Epithelial cell of prostate (primary cell): ENCODE results near the gene GRK2.
A peak's percentile ranks its signal among the peaks of the same experiment; 100 is the strongest.
"Not testable (repeated sequence)": the region's sequence is repeated elsewhere in the genome, so short reads cannot be mapped to it uniquely, and the experiment has no call there.

Source experiments
- DNase-seq: peaks from one replicate; pipeline ENCODE4 v3.0.0-alpha.2; 2011; ENCODE audit warnings: low read depth, low spot score
- H3K27ac ChIP-seq: fragments of 450-650 bp; 2 replicates; pipeline ENCODE4 v1.5.1; 2017; ENCODE audit warnings: mild to moderate bottlenecking

GRK2 gene

DNA sequence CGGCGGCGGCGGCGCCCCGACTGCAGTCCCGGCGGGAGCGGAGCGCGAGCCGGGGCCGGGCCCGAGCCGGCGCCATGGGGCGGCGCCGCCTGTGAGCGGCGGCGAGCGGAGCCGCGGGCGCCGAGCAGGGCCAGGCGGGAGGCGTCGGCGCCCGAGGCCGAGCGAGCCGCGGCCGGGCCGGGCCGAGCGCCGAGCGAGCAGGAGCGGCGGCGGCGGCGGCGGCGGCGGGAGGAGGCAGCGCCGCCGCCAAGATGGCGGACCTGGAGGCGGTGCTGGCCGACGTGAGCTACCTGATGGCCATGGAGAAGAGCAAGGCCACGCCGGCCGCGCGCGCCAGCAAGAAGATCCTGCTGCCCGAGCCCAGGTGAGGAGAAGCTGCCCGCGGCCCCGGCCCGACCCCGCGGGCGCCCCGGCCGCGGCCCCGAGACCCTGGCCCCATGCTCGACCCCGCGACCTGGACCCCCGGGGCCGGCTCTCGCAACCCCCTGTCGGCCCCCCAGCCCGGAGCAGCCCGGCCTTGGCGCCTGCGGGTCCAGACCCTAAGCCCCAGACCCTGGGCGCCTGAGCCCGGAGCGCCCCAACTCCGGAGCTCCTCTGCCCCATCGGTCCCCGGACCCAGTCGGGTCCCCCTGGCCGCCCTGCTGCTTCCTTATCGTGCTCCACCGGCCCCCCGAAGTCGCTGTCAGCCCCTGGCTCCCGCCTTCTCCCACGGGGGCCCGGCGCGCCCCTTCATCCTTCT, at the start of gene GRK2:
Gene GRK2, plus strand, starts transcription at position 25 of the 739 bp plus-strand sequence. Its CDS starts 227 bp downstream, at position 252.
- no peak for DNase-seq

DNA sequence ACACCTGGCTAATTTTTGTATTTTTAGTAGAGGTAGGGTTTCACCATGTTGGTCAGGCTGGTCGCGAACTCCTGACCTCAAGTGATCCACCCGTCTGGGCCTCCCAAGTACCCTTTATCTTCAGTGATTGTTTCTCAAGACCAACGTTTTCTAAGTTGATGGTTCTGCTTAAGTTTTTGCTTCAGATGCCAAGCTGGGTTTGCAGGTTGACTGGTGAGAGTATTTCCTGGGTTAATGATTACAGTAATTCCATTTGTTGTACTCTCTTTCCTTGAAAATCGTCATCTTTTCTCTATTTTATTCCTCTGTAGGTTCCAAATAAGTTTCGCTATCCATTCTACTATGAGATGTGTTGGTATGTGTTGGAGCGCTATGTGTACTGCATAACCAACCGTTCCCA, 38.5 kb upstream of the GRK2 start:
- no peak overlapping the region for H3K27ac ChIP-seq
- no peak for DNase-seq

More for the DNA sequence above, at the start of gene GRK2:
- H3K27ac ChIP-seq: peak within 1 kb of the TSS; percentile 66

GRCh38 chr11:67230406-67230805, 35.9 kb upstream of the GRK2 start:
- DNase-seq: no peak
- peak overlapping the region; percentile 21 for H3K27ac ChIP-seq

DNA sequence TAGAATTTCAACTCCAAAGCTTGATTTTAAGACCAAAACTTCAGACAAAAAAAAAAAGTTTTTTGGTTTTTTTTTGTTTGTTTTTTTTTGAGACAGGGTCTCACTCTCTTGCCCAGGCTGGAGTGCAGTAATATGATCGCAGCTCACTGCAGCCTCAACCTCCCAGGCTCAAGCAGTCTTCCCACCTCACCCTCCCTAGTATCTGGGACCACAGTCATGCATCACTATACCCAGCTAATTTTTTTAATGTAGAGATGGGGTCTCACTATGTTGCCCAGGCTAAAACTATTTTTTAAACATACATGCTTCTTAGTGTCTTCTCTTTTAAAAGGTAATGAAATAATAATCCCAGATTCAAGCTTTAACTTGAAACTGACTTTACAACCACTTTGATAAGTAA, 35.4 kb upstream of the GRK2 start:
- no peak for DNase-seq
- peak overlapping the region; percentile 21 for H3K27ac ChIP-seq

GRCh38 chr11:67233584-67234190, 32.6 kb upstream of the GRK2 start:
- H3K27ac ChIP-seq: no peak overlapping the region
- DNase-seq: no peak

DNA sequence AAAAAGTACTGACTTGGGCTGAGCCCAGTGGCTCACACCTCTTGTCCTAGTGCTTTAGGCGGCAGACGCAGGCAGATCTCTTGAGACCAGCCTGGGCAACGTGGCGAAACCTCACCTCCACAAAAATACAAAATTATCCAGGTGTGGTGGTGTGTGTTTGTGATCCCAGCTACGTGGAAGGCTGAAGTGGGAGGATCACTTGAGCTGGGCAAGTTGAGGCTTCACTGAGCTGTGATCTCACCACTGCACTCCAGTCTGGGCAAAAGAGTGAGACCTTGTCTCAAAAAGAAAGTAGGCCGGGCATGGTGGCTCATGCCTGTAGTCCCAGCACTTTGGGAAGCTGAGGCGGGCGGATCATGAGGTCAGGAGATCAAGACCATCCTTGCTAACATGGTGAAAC, 31.7 kb upstream of the GRK2 start:
- DNase-seq, H3K27ac ChIP-seq: not testable (repeated sequence)

- DNase-seq: no peak
- H3K27ac ChIP-seq: no peak overlapping the region
These were observed 28.7 kb upstream of the GRK2 start for GRCh38 chr11:67237574-67237973.

GRCh38 chr11:67238894-67239782, 27.1 kb upstream of the GRK2 start:
- no peak for DNase-seq
- H3K27ac ChIP-seq: peak overlapping the region; percentile 85

DNA sequence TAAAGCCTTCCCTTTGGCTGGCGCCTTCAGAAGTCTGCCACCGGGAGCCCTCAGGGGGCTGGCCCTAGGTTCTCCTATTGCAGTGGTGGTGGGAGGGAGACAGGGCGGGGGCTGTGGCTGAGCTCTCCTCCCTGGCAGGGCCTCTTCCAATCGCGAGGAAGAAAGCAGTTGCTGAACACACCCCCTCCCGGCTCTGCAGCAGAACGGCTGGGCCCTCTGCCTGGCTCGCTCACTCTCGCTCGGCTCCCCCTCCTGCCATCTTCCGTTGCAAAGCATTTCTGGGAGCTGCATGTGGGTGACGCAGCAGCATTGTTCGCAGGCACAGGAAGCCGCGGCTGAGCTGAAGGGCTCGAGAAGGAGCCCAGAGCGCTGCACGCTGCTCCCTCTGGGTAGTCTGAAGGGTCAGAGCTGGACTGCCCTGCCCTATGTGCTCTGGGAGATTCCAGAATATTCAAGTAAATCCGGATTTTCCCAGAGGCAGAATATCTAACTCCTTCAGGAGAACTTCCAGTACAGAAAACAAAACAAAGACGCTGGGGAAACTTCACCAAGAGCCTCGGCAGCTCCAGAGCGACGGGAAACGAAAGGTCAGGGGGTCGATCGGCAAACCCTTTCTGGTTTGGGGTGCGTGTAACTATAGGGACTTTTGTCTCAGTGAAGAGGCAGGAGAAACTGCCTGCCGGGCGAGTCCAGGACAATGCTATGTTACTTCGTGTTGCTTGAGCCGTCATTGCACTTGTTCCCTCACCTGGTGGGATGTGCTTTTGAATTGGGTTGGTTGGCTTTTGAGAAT, 26.3 kb upstream of the GRK2 start:
- peak; percentile 94 for DNase-seq
- H3K27ac ChIP-seq: peak overlapping the region; percentile 85

DNA sequence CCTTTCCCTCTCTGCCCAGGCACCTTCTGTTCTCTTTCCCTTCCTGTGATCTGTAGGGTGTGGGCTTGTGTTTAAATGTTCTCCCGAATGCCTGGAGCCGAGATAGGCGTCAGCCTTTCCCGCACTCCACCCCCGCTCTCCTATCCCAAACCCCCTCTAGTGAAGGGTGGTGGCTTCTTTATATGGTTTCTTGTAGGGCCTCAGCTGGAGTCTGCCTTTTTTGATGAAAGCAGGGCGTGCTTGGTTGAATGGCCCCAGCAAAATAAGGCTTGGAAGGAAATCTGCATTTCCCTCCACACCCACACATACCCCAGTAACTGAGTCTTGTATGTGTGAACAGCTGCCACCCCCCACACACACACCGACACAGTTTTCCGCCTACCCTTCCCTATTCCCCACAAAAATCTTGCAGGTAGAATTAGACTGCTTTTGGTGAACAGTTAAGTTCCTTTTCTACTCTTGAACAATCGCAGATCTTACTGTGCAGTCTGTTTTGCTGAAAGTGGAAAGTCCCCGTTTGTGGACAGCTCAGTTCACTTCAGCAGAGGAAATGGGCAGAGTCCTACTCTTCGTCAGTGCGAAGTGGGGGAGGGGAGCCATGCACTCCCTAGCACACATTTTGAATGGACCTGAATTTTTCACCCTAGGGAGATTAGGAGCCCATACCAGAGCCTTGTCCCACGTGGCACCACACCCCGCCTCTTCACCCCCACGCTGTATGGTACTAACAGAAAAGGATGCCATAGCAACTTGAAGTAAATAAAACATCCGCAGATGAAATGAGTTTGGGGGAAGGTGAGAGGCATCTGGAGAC, 25.5 kb upstream of the GRK2 start:
- H3K27ac ChIP-seq: peak overlapping the region; percentile 85
- no peak for DNase-seq

GRCh38 chr11:67242548-67242947, 23.7 kb upstream of the GRK2 start:
- H3K27ac ChIP-seq: no peak overlapping the region
- DNase-seq: no peak

- H3K27ac ChIP-seq: no peak overlapping the region
- DNase-seq: no peak
These were observed 23.2 kb upstream of the GRK2 start for GRCh38 chr11:67243051-67243450.

- DNase-seq: no peak
- H3K27ac ChIP-seq: peak overlapping the region; percentile 22
These were observed 21.2 kb upstream of the GRK2 start for GRCh38 chr11:67245046-67245445.

DNA sequence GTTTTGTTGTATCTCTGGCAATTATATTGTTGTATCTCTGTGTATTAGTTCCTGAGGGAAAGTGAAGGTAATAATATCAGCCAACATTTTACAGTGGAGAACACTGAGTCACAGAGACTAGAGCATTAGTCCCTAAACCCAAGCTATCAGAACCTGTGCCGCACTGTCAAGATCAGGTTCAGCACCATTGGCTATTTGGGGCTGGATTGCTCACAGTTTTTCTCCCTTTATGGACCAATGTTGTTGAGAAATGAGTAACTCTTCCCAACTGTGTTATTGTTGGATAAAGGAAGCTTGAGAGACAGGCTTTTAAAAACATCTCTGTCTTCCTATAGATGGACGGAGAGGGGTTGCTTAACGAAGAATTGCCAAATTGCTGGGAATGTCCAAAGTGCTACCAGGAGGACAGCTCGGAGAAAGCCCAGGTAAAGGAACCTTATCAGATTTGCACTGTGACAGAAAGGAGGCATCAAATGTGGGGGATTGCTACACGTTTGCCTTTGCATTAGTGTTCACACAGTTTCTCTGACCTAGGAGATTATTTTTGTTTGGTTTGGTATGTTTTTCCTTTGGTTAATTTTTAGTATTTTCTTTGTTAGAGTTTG, 18.2 kb upstream of the GRK2 start:
- no peak for DNase-seq
- peak overlapping the region; percentile 87 for H3K27ac ChIP-seq

DNA sequence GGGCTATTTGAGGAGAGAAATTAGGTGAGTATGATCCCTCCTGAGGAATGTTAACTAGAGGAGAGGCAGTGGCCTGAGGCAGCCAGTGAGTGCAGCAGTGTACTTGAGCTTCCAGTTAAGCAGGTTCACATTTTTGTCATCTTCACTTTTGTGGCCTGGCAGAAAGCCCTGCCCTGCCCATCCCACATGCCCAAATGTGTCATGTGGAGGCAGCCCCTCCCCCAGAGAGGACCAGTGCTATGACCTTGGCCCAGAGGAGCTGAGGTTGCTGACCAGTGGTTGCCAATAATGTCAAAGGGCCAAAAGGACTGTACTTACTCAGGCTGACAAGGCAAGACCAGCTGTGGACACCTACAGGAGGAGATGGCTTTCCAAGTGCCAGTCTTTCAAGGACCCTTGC, 17.6 kb upstream of the GRK2 start:
- DNase-seq: peak; percentile 79
- peak overlapping the region; percentile 87 for H3K27ac ChIP-seq

DNA sequence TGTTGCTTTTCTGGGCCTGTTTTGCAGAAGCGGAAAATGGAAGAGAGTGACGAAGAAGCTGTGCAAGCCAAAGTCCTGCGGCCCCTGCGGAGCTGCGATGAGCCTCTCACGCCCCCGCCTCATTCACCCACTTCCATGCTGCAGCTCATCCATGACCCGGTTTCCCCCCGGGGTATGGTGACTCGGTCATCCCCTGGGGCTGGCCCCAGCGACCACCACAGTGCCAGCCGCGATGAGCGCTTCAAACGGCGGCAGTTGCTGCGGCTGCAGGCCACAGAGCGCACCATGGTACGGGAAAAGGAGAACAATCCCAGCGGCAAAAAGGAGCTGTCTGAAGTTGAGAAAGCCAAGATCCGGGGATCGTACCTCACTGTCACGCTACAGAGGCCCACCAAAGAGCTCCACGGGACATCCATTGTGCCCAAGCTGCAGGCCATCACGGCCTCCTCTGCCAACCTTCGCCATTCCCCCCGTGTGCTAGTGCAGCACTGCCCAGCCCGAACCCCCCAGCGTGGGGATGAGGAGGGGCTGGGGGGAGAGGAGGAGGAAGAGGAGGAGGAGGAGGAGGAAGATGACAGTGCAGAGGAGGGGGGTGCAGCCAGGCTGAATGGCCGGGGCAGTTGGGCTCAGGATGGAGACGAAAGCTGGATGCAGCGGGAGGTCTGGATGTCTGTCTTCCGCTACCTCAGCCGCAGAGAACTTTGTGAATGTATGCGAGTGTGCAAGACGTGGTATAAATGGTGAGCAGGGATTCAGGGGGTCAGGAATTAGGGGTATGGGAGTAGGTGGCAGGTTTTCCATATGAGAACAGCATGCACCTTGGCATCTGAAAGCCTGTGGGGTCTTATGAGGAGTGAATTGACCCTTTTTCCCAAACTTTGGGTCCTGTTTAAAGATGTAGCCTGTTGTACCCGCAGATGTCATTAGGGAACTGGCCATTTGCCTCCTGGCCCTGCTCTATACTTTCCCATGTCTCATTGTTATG, 15.9 kb upstream of the GRK2 start:
- H3K27ac ChIP-seq: no peak overlapping the region

DNA sequence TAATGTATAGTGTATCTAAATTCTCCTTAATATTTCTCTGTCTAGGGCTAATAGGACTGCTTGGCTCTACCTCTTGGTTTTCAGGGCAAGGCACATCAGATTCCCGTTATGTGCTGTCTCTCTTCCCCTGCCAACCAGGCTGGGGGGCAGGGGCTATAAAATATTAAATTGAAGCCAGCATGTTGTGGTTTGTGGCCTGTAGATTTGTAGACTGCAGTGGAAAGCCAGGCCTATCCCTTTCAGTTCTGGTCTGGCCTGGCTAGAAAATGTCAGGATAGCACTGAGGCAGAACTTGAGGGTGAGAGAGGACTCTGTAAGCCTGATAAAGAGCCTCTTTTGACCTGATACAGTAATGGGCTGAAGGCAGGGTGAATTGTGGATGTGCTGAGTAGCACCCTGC, 14.4 kb upstream of the GRK2 start:
- no peak overlapping the region for H3K27ac ChIP-seq
- no peak for DNase-seq

More for the DNA sequence above, 15.9 kb upstream of the GRK2 start:
- no peak for DNase-seq

GRCh38 chr11:67252831-67253239, 13.4 kb upstream of the GRK2 start:
- DNase-seq: no peak
- H3K27ac ChIP-seq: peak overlapping the region; percentile 43
